Endothelial cell (in vitro differentiated cells): ENCODE measurements around the gene AKR1C2. TPM values are rescaled to one million over a fixed set of nuclear protein-coding genes. Genes with fewer than 3 reads are reported as not detected.
"Not testable (repeated sequence)": the region's sequence is repeated elsewhere in the genome, so short reads cannot be mapped to it uniquely, and the experiment has no call there.

ENCODE experiments used
- DNase-seq: peaks from one replicate; pipeline ENCODE4 v3.0.0; 2021; ENCODE audit warnings: low spot score
- H3K27ac Mint-ChIP-seq: one replicate; pipeline ENCODE4 v1.8.0; 2021; ENCODE audit warnings: mixed read lengths, inconsistent platforms; ENCODE audit not compliant: unreplicated experiment
- H3K27me3 Mint-ChIP-seq: one replicate; pipeline ENCODE4 v1.8.0; 2021; ENCODE audit warnings: mild to moderate bottlenecking, moderate library complexity, mixed read lengths, inconsistent platforms; ENCODE audit not compliant: unreplicated experiment
- H3K36me3 Mint-ChIP-seq: one replicate; pipeline ENCODE4 v1.8.0; 2021; ENCODE audit warnings: mild to moderate bottlenecking, low read depth, mixed read lengths, inconsistent platforms; ENCODE audit not compliant: unreplicated experiment
- H3K4me1 Mint-ChIP-seq: one replicate; pipeline ENCODE4 v1.8.0; 2021; ENCODE audit warnings: mild to moderate bottlenecking, mixed read lengths, inconsistent platforms; ENCODE audit not compliant: unreplicated experiment
- H3K4me3 Mint-ChIP-seq: one replicate; pipeline ENCODE4 v1.8.0; 2021; ENCODE audit warnings: mild to moderate bottlenecking, mixed read lengths, inconsistent platforms; ENCODE audit not compliant: unreplicated experiment
- H3K9me3 Mint-ChIP-seq: one replicate; pipeline ENCODE4 v1.8.0; 2021; ENCODE audit warnings: mixed read lengths, inconsistent platforms; ENCODE audit not compliant: unreplicated experiment
- CTCF ChIP-seq: fragments of 200-600 bp; sonication (generic); IDR thresholded peaks from one replicate; pipeline ENCODE4 v1.5.0; 2021; ENCODE audit warnings: antibody characterized with exemption; ENCODE audit not compliant: unreplicated experiment
- long read RNA-seq: library from polyadenylated mRNA; unstranded; transcript quantifications from one replicate; pipeline ENCODE4 v2.0.0, GENCODE V29; 2020; ENCODE audit not compliant: unreplicated experiment
- total RNA-seq: library from RNA; stranded (reverse); fragmentation: NEBNext Ultra II Directional; extraction: Animal tissue kit (Norgen Biotek cat#: 25700); gene quantifications from one replicate; pipeline ENCODE4 v1.2.1, GENCODE V29; 2021; ENCODE audit not compliant: unreplicated experiment

Gene AKR1C2
- not detected for total RNA-seq
- long read RNA-seq, result 0 reads

- not testable (repeated sequence) for H3K9me3 Mint-ChIP-seq, H3K36me3 Mint-ChIP-seq, H3K27ac Mint-ChIP-seq, H3K27me3 Mint-ChIP-seq, H3K4me1 Mint-ChIP-seq, DNase-seq, H3K4me3 Mint-ChIP-seq
Measured at GRCh38 chr10:5003127-5004029, at the start of gene AKR1C2. TSS of gene AKR1C2 (minus strand) at chr10:5003857. CDS start at chr10:5003835, 22 bp downstream.

GRCh38 chr10:5052951-5053500 is 49.4 kb upstream of the AKR1C2 start:
- DNase-seq, H3K27me3 Mint-ChIP-seq, H3K36me3 Mint-ChIP-seq, H3K9me3 Mint-ChIP-seq, H3K4me1 Mint-ChIP-seq, H3K4me3 Mint-ChIP-seq, H3K27ac Mint-ChIP-seq: not testable (repeated sequence)

- DNase-seq, result no peak
- H3K27ac Mint-ChIP-seq, result no peak overlapping the region
- H3K27me3 Mint-ChIP-seq, result peaks cover 3% of the 10 kb centered on the region
- H3K4me1 Mint-ChIP-seq, result no peaks in the 10 kb centered on the region
- no peak overlapping the region for H3K4me3 Mint-ChIP-seq
- peaks cover 5% of the 10 kb centered on the region for H3K36me3 Mint-ChIP-seq
- no peaks in the 10 kb centered on the region for H3K9me3 Mint-ChIP-seq
- TF ChIP-seq CTCF, result no peak
Measured at GRCh38 chr10:5047912-5048628, 44.4 kb upstream of the AKR1C2 start.

- not testable (repeated sequence) for H3K27ac Mint-ChIP-seq, H3K4me3 Mint-ChIP-seq, H3K9me3 Mint-ChIP-seq, H3K4me1 Mint-ChIP-seq, DNase-seq, H3K27me3 Mint-ChIP-seq, H3K36me3 Mint-ChIP-seq
Measured at GRCh38 chr10:5047055-5047454, 43.4 kb upstream of the AKR1C2 start.

GRCh38 chr10:5046410-5046809 is 42.8 kb upstream of the AKR1C2 start:
- Mint-ChIP-seq H3K4me1 (peaks cover 1% of the 10 kb centered on the region), H3K27me3 (no peaks in the 10 kb centered on the region)

More at GRCh38 chr10:5046410-5046809, 42.8 kb upstream of the AKR1C2 start:
- H3K9me3 Mint-ChIP-seq, result no peaks in the 10 kb centered on the region
- no peak overlapping the region for H3K27ac Mint-ChIP-seq
- TF ChIP-seq CTCF, result no peak
- H3K4me3 Mint-ChIP-seq, result no peak overlapping the region
- no peaks in the 10 kb centered on the region for H3K36me3 Mint-ChIP-seq
- no peak for DNase-seq
